ENCODE measurements around the gene GABARAP. TPM values are rescaled to one million over a fixed set of nuclear protein-coding genes. Genes with fewer than 3 reads are reported as not detected.
A peak's percentile ranks its signal among the peaks of the same experiment; 100 is the strongest.

The GABARAP gene
- 386 TPM for polyA plus RNA-seq (2013, experiment 1 of 2)
- polyA plus RNA-seq (2013, experiment 2 of 2): 384 TPM

DNA sequence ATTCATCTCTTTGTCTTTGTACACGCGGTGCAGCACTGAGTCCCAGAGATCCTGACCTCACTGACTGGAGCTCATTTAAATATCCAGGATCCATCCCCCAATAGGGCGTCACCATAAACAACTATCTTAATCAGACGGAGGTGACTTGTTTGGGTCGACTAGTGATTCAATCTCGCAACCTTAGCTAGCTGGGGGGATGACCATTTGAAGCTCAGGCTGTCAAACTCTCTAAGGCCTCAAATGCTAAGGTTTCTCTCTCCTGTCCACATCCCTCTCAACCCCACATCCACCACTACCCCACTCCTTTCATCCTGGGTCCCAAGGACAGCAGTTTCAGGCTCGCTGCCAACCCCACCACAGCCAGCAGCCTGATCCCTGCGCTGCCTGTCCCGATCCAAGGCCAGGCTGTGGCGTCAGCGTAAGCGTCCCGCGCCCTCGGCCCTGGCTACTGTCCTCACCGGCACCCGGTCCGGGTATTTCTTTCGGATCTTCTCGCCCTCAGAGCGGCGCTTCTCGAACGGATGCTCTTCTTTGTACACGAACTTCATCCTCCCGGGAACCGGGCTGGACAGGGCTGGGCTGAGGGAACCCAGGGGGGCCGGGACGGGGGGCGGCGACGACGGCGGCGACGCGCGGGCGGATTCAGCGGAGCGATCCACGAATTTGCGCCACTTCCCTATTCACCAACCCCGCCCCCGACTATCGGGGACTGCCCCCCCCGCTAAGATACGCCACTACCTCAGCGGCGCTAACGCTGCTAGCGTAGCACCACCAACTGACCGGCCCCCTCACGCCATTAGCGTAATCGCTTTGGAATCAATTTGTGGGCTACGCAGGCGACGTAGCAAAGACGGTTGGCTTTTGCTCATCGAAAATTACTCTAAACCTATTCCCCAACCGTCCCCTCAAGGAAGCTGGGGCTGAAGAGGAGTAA lies at the start of gene GABARAP:
Gene GABARAP, minus strand, starts transcription at position 667 of the 934 bp plus-strand sequence. Its CDS starts 119 bp downstream, at position 548.
- Histone ChIP-seq H2BK5ac (ENCODE audit: low read length) (peak within 1 kb of the TSS; percentile 91), H3K4me1 (ENCODE audit: control insufficient read depth, low read depth, low read length) (peaks cover 9% of the 10 kb centered on the region), H2BK120ac (ENCODE audit: low read depth, low read length) (no peak within 1 kb of the TSS), H3K4ac (ENCODE audit: low read depth, low read length) (peak within 1 kb of the TSS; percentile 64), H4K8ac (ENCODE audit: low read depth, low read length) (peak within 1 kb of the TSS; percentile 28), H3K27me3 (ENCODE audit: insufficient read depth, low read length, poor library complexity) (no peaks in the 10 kb centered on the region), H3K27ac (ENCODE audit: low read depth, low read length) (peak within 1 kb of the TSS; percentile 92), H3K36me3 (ENCODE audit: control insufficient read depth, insufficient read depth, low read length) (peaks cover 7% of the 10 kb centered on the region), H2BK15ac (replicated peaks; ENCODE audit: low read depth) (no peak within 1 kb of the TSS), H3K56ac (ENCODE audit: low read length) (peak within 1 kb of the TSS; percentile 100), H3K23ac (ENCODE audit: low read length) (peak within 1 kb of the TSS; percentile 15), H3K9ac (ENCODE audit: low read length) (peak within 1 kb of the TSS; percentile 100), H3K4me3 (ENCODE audit: low read length) (peak within 1 kb of the TSS; percentile 69), H3K79me1 (ENCODE audit: low read length) (peaks cover 11% of the 10 kb centered on the region), H2AK5ac (ENCODE audit: low read length) (peak within 1 kb of the TSS; percentile 100), H3K79me2 (ENCODE audit: control insufficient read depth, insufficient read depth, low read length) (peaks cover 34% of the 10 kb centered on the region), H3K4me2 (ENCODE audit: low read length) (peak within 1 kb of the TSS; percentile 99), H3K18ac (ENCODE audit: low read length) (peak within 1 kb of the TSS; percentile 72), H4K5ac (ENCODE audit: low read length) (no peak within 1 kb of the TSS)
- no CpG with 5 or more reads among the region's 62 CpGs for WGBS (ENCODE audit: extremely low coverage, insufficient coverage, low lambda C conversion rate)
- DNase-seq: peak; percentile 93

DNA sequence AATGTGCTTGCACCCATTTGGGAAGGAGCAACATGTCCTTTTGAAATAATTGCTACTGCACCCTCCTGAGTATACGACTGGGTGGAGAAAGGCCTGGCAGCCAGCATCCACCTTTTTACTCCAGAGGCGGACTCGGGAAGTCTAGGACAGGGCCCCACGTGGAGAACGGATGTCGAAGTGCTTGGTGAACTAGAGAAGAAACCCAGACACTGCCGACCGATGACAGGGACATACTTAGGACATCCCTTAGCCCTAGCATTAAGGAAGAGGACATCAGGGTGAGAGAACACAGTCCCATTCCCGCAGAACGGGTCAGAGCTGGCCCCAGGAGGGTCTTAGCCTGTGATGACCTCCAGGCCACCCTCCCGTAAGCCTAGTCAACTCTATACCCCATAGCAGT lies 48.4 kb upstream of the GABARAP start:
- Histone ChIP-seq H3K56ac (ENCODE audit: low read length) (no peak overlapping the region), H3K23ac (ENCODE audit: low read length) (no peak overlapping the region), H2AK5ac (ENCODE audit: low read length) (no peak overlapping the region), H2BK15ac (replicated peaks; ENCODE audit: low read depth) (no peak overlapping the region), H3K9ac (ENCODE audit: low read length) (no peak overlapping the region), H3K18ac (ENCODE audit: low read length) (no peak overlapping the region), H3K4me3 (ENCODE audit: low read length) (no peak overlapping the region), H3K79me2 (ENCODE audit: control insufficient read depth, insufficient read depth, low read length) (no peaks in the 10 kb centered on the region), H3K4me1 (ENCODE audit: control insufficient read depth, low read depth, low read length) (no peaks in the 10 kb centered on the region), H3K4ac (ENCODE audit: low read depth, low read length) (no peak overlapping the region), H3K36me3 (ENCODE audit: control insufficient read depth, insufficient read depth, low read length) (no peaks in the 10 kb centered on the region), H4K8ac (ENCODE audit: low read depth, low read length) (no peak overlapping the region), H2BK120ac (ENCODE audit: low read depth, low read length) (no peak overlapping the region), H3K27ac (ENCODE audit: low read depth, low read length) (no peak overlapping the region), H3K27me3 (ENCODE audit: insufficient read depth, low read length, poor library complexity) (peaks cover under 1% of the 10 kb centered on the region), H3K4me2 (ENCODE audit: low read length) (no peak overlapping the region), H4K5ac (ENCODE audit: low read length) (no peak overlapping the region), H3K79me1 (ENCODE audit: low read length) (no peaks in the 10 kb centered on the region), H2BK5ac (ENCODE audit: low read length) (no peak overlapping the region)
- WGBS (ENCODE audit: extremely low coverage, insufficient coverage, low lambda C conversion rate): no CpG with 5 or more reads among the region's 11 CpGs
- DNase-seq: no peak

DNA sequence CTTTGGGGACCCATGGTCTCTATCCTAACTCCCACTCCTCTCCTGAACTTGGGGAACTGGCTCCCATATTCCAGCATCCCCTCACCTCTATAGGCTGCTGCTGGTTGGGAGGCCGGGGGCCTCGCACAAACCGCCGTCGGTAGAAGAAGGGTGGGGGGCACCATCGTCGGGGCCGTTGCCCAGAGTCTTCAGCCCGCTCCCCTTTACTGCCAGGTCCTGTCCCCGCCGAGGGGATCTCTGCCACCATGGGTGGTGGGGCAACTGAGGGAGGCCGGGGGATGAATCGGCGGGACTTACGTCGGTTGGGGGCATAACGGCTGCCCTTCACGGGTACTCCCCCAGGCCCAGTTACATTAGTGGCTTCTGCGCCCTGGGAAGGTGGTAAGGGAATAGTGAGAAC lies 47.9 kb upstream of the GABARAP start:
- no peak overlapping the region for H2BK120ac ChIP-seq (ENCODE audit: low read depth, low read length)
- H3K4ac ChIP-seq (ENCODE audit: low read depth, low read length): no peak overlapping the region
- H4K8ac ChIP-seq (ENCODE audit: low read depth, low read length): no peak overlapping the region
- no peak overlapping the region for H2BK15ac ChIP-seq (replicated peaks; ENCODE audit: low read depth)
- no peaks in the 10 kb centered on the region for H3K79me2 ChIP-seq (ENCODE audit: control insufficient read depth, insufficient read depth, low read length)
- H2AK5ac ChIP-seq (ENCODE audit: low read length): no peak overlapping the region
- no peak for DNase-seq
- no peak overlapping the region for H2BK5ac ChIP-seq (ENCODE audit: low read length)
- H3K27me3 ChIP-seq (ENCODE audit: insufficient read depth, low read length, poor library complexity): no peaks in the 10 kb centered on the region
- no peaks in the 10 kb centered on the region for H3K4me1 ChIP-seq (ENCODE audit: control insufficient read depth, low read depth, low read length)
- no peak overlapping the region for H3K18ac ChIP-seq (ENCODE audit: low read length)
- H3K4me3 ChIP-seq (ENCODE audit: low read length): no peak overlapping the region
- H3K79me1 ChIP-seq (ENCODE audit: low read length): no peaks in the 10 kb centered on the region
- H3K36me3 ChIP-seq (ENCODE audit: control insufficient read depth, insufficient read depth, low read length): no peaks in the 10 kb centered on the region
- no peak overlapping the region for H4K5ac ChIP-seq (ENCODE audit: low read length)
- H3K9ac ChIP-seq (ENCODE audit: low read length): no peak overlapping the region
- H3K27ac ChIP-seq (ENCODE audit: low read depth, low read length): no peak overlapping the region
- no peak overlapping the region for H3K56ac ChIP-seq (ENCODE audit: low read length)
- H3K4me2 ChIP-seq (ENCODE audit: low read length): no peak overlapping the region
- WGBS (ENCODE audit: extremely low coverage, insufficient coverage, low lambda C conversion rate): no CpG with 5 or more reads among the region's 19 CpGs
- no peak overlapping the region for H3K23ac ChIP-seq (ENCODE audit: low read length)

DNA sequence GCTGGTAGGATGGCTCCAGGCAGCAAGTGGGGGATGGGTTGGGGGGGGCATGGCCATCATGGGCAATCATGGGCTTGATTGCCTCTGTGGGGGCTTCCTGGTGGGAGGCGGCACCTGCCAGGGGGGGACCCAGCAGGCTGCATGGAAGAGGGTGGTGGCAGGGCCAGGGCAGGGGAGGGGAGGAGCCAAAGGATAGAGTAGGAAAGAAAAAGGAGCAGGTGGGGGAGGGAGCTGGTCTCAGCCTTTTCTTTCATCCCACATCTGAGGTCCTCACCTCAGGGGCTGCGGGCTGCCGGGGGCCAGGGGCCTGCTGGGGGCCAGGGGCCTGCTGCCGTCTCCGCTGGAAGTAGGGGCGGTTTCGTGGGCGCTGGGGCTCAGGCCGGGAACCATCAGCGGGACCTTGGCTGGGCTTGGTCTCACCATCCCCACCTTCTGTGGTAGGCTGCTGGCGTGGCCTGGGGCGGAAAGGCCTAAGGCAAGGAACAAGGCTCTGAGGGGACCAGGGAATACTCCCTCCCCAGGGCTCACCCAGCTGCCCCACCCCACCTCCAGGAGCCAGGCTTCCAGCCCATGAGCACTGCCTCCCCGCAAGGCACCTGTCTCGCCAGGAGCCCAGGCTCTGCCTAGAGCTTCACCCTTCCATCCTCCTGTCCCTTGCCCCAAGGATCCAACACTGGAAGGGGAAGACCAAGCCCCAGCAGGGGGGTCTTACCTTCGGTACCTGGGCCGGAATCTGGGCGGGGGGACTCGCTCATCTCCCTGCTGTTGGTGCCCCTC lies 47.2 kb upstream of the GABARAP start:
- Histone ChIP-seq H3K23ac (ENCODE audit: low read length) (no peak overlapping the region), H3K4me1 (ENCODE audit: control insufficient read depth, low read depth, low read length) (no peaks in the 10 kb centered on the region), H3K4me2 (ENCODE audit: low read length) (no peak overlapping the region), H2BK5ac (ENCODE audit: low read length) (no peak overlapping the region), H3K4me3 (ENCODE audit: low read length) (no peak overlapping the region), H3K79me2 (ENCODE audit: control insufficient read depth, insufficient read depth, low read length) (no peaks in the 10 kb centered on the region), H3K27ac (ENCODE audit: low read depth, low read length) (no peak overlapping the region), H3K56ac (ENCODE audit: low read length) (no peak overlapping the region), H3K36me3 (ENCODE audit: control insufficient read depth, insufficient read depth, low read length) (no peaks in the 10 kb centered on the region), H3K4ac (ENCODE audit: low read depth, low read length) (no peak overlapping the region), H2BK15ac (replicated peaks; ENCODE audit: low read depth) (no peak overlapping the region), H4K5ac (ENCODE audit: low read length) (no peak overlapping the region), H3K9ac (ENCODE audit: low read length) (no peak overlapping the region), H3K18ac (ENCODE audit: low read length) (no peak overlapping the region), H3K27me3 (ENCODE audit: insufficient read depth, low read length, poor library complexity) (no peaks in the 10 kb centered on the region), H2AK5ac (ENCODE audit: low read length) (no peak overlapping the region), H3K79me1 (ENCODE audit: low read length) (no peaks in the 10 kb centered on the region), H4K8ac (ENCODE audit: low read depth, low read length) (no peak overlapping the region), H2BK120ac (ENCODE audit: low read depth, low read length) (no peak overlapping the region)
- WGBS (ENCODE audit: extremely low coverage, insufficient coverage, low lambda C conversion rate): no CpG with 5 or more reads among the region's 18 CpGs
- no peak for DNase-seq

DNA sequence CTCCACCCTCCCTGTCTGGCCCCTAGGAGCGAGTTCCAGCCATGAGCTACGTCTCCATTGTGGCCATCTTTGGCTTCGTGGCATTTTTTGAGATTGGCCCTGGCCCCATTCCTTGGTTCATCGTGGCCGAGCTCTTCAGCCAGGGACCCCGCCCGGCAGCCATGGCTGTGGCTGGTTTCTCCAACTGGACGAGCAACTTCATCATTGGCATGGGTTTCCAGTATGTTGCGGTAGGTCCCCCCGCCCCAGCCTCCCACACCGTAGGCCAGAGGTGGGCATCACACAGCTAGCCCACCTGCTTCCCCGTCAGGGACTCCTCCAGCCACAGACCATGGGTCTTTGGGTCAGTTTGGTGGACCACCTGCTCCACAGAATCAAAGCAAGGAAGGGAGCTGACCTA lies 43.4 kb upstream of the GABARAP start:
- Histone ChIP-seq H3K9ac (ENCODE audit: low read length) (no peak overlapping the region), H3K79me1 (ENCODE audit: low read length) (no peaks in the 10 kb centered on the region), H3K4me3 (ENCODE audit: low read length) (no peak overlapping the region), H3K4me2 (ENCODE audit: low read length) (no peak overlapping the region), H3K36me3 (ENCODE audit: control insufficient read depth, insufficient read depth, low read length) (no peaks in the 10 kb centered on the region), H2BK5ac (ENCODE audit: low read length) (no peak overlapping the region), H4K5ac (ENCODE audit: low read length) (no peak overlapping the region), H2BK15ac (replicated peaks; ENCODE audit: low read depth) (no peak overlapping the region), H3K27me3 (ENCODE audit: insufficient read depth, low read length, poor library complexity) (no peaks in the 10 kb centered on the region), H2AK5ac (ENCODE audit: low read length) (no peak overlapping the region), H4K8ac (ENCODE audit: low read depth, low read length) (no peak overlapping the region), H2BK120ac (ENCODE audit: low read depth, low read length) (no peak overlapping the region), H3K23ac (ENCODE audit: low read length) (no peak overlapping the region), H3K4ac (ENCODE audit: low read depth, low read length) (no peak overlapping the region), H3K18ac (ENCODE audit: low read length) (no peak overlapping the region), H3K79me2 (ENCODE audit: control insufficient read depth, insufficient read depth, low read length) (no peaks in the 10 kb centered on the region), H3K4me1 (ENCODE audit: control insufficient read depth, low read depth, low read length) (no peaks in the 10 kb centered on the region), H3K27ac (ENCODE audit: low read depth, low read length) (no peak overlapping the region), H3K56ac (ENCODE audit: low read length) (no peak overlapping the region)
- no CpG with 5 or more reads among the region's 12 CpGs for WGBS (ENCODE audit: extremely low coverage, insufficient coverage, low lambda C conversion rate)
- DNase-seq: no peak
